Measurements from ENCODE around the gene CHID1. TPM values are rescaled to one million over a fixed set of nuclear protein-coding genes. Genes with fewer than 3 reads are reported as not detected.

Gene CHID1
- total and polyA plus RNA-seq, 2 donors (not counting 1 experiment from before 2014, with no cell fraction given), result 31.0 to 68.1 TPM

GRCh38 chr11:929405-929804 lies 18.8 kb upstream of the CHID1 start:
- Mint-ChIP-seq H3K4me3 (no peak overlapping the region), H3K27ac (no peak overlapping the region), H3K4me1 (peaks cover 31% of the 10 kb centered on the region), H3K27me3 (no peaks in the 10 kb centered on the region), H3K9me3 (ENCODE audit: insufficient read depth) (no peaks in the 10 kb centered on the region)
- Histone ChIP-seq H2AFZ (ENCODE audit: insufficient read depth, low read depth, low read length, poor library complexity, severe bottlenecking) (no peak overlapping the region), H3K9ac (ENCODE audit: low read length) (no peak overlapping the region), H3K27me3 (replicated peaks in 1 of 4; ENCODE audit: control extremely low read depth in 1 of 4, control insufficient read depth in 3 of 4, insufficient read depth in 4 of 4, low read length in 3 of 4) (no peaks in the 10 kb centered on the region), H3K9me3 (ENCODE audit: control extremely low read depth in 1 of 3, control insufficient read depth in 2 of 3, insufficient read depth in 1 of 3, low read length in 2 of 3) (no peaks in the 10 kb centered on the region), H3K36me3 (replicated peaks in 1 of 2; ENCODE audit: control extremely low read depth in 1 of 2, control insufficient read depth in 1 of 2, extremely low read depth in 1 of 2, insufficient read depth in 2 of 2, low read length in 1 of 2) (no peaks in the 10 kb centered on the region), H3K79me2 (ENCODE audit: control insufficient read depth, insufficient read depth, low read length) (peaks cover 79% of the 10 kb centered on the region), H3K27ac (ENCODE audit: low read length in 2 of 2) (no peak overlapping the region), H4K20me1 (ENCODE audit: control insufficient read depth, insufficient read depth, low read length, poor library complexity, severe bottlenecking) (peaks cover 55% of the 10 kb centered on the region), H3K4me1 (ENCODE audit: control insufficient read depth in 2 of 2, insufficient read depth in 2 of 2, low read length in 2 of 2) (peaks cover 13 to 22% of the 10 kb centered on the region in 2 donors), H3K4me3 (ENCODE audit: control extremely low read depth in 1 of 5, extremely low read depth in 1 of 5, insufficient read depth in 1 of 5, low read depth in 2 of 5, low read length in 4 of 5) (no peak overlapping the region), H3K4me2 (replicated peaks; ENCODE audit: low read depth, low read length, poor library complexity, severe bottlenecking) (no peak overlapping the region)
- ChIA-PET CTCF (no interaction called here), POLR2A (no interaction called here)
- 98% methylated on average over 10 of the region's 11 CpGs for WGBS (ENCODE audit: insufficient coverage)
- no peak for ATAC-seq (ENCODE audit: low read depth)
- TF ChIP-seq EZH2 (IDR thresholded peaks at IDR 0.05; ENCODE audit: borderline replicate concordance, insufficient read depth, low read depth, low read length, poor library complexity, severe bottlenecking) (no peak), CTCF (IDR thresholded peaks at IDR 0.05) (no peak)
- intact Hi-C loops (cut with micrococcal nuclease), result loop anchor here (5.0 kb wide), 1 partner anchor 122 kb away; the partner anchor contains the start of genes PIDD1 and RPLP2
- DNase-seq, result no peak

- Histone ChIP-seq H4K20me1 (ENCODE audit: control insufficient read depth, insufficient read depth, low read length, poor library complexity, severe bottlenecking) (peaks cover 52% of the 10 kb centered on the region), H3K27ac (ENCODE audit: low read length in 2 of 2) (no peak overlapping the region), H2AFZ (ENCODE audit: insufficient read depth, low read depth, low read length, poor library complexity, severe bottlenecking) (no peak overlapping the region), H3K4me3 (ENCODE audit: control extremely low read depth in 1 of 5, extremely low read depth in 1 of 5, insufficient read depth in 1 of 5, low read depth in 2 of 5, low read length in 4 of 5) (no peak overlapping the region), H3K36me3 (replicated peaks in 1 of 2; ENCODE audit: control extremely low read depth in 1 of 2, control insufficient read depth in 1 of 2, extremely low read depth in 1 of 2, insufficient read depth in 2 of 2, low read length in 1 of 2) (no peaks in the 10 kb centered on the region), H3K79me2 (ENCODE audit: control insufficient read depth, insufficient read depth, low read length) (peaks cover 74% of the 10 kb centered on the region), H3K9me3 (ENCODE audit: control extremely low read depth in 1 of 3, control insufficient read depth in 2 of 3, insufficient read depth in 1 of 3, low read length in 2 of 3) (no peaks in the 10 kb centered on the region), H3K9ac (ENCODE audit: low read length) (no peak overlapping the region), H3K4me1 (ENCODE audit: control insufficient read depth in 2 of 2, insufficient read depth in 2 of 2, low read length in 2 of 2) (peaks cover 13 to 22% of the 10 kb centered on the region in 2 donors), H3K4me2 (replicated peaks; ENCODE audit: low read depth, low read length, poor library complexity, severe bottlenecking) (no peak overlapping the region), H3K27me3 (replicated peaks in 1 of 4; ENCODE audit: control extremely low read depth in 1 of 4, control insufficient read depth in 3 of 4, insufficient read depth in 4 of 4, low read length in 3 of 4) (no peaks in the 10 kb centered on the region)
- no peaks in the 10 kb centered on the region for H3K9me3 Mint-ChIP-seq (ENCODE audit: insufficient read depth)
- no peak for DNase-seq
- ATAC-seq (ENCODE audit: low read depth), result no peak
- H3K27ac Mint-ChIP-seq, result no peak overlapping the region
- intact Hi-C loops (cut with micrococcal nuclease), result loop anchor here (5.0 kb wide), 1 partner anchor 121 kb away; the partner anchor contains the start of genes PIDD1 and RPLP2
- 81% methylated on average over 6 of the region's 8 CpGs for WGBS (ENCODE audit: insufficient coverage)
- no peak overlapping the region for H3K4me3 Mint-ChIP-seq
- ChIA-PET CTCF (no interaction called here), POLR2A (no interaction called here)
- peaks cover 29% of the 10 kb centered on the region for H3K4me1 Mint-ChIP-seq
- no peaks in the 10 kb centered on the region for H3K27me3 Mint-ChIP-seq
- TF ChIP-seq CTCF (IDR thresholded peaks at IDR 0.05), result no peak
- no peak for TF ChIP-seq EZH2 (IDR thresholded peaks at IDR 0.05; ENCODE audit: borderline replicate concordance, insufficient read depth, low read depth, low read length, poor library complexity, severe bottlenecking)
These were observed 18.2 kb upstream of the CHID1 start for GRCh38 chr11:928786-929185.
